ENCODE data around the gene RIN3. TPM values are rescaled to one million over a fixed set of nuclear protein-coding genes. Genes with fewer than 3 reads are reported as not detected.
"Not testable (repeated sequence)": the region's sequence is repeated elsewhere in the genome, so short reads cannot be mapped to it uniquely, and the experiment has no call there.

Gene RIN3
- total RNA-seq, 1 donor from 2014 or later, result 0.51 TPM

- DNase-seq (ENCODE audit: low read depth), result no peak
These were observed 15.0 kb downstream of the RIN3 start for GRCh38 chr14:92528486-92529100.

GRCh38 chr14:92529903-92530302, 16.3 kb downstream of the RIN3 start:
- no peak for DNase-seq (ENCODE audit: low read depth)

GRCh38 chr14:92531106-92531873, 17.7 kb downstream of the RIN3 start:
- DNase-seq (ENCODE audit: low read depth), result no peak

DNA sequence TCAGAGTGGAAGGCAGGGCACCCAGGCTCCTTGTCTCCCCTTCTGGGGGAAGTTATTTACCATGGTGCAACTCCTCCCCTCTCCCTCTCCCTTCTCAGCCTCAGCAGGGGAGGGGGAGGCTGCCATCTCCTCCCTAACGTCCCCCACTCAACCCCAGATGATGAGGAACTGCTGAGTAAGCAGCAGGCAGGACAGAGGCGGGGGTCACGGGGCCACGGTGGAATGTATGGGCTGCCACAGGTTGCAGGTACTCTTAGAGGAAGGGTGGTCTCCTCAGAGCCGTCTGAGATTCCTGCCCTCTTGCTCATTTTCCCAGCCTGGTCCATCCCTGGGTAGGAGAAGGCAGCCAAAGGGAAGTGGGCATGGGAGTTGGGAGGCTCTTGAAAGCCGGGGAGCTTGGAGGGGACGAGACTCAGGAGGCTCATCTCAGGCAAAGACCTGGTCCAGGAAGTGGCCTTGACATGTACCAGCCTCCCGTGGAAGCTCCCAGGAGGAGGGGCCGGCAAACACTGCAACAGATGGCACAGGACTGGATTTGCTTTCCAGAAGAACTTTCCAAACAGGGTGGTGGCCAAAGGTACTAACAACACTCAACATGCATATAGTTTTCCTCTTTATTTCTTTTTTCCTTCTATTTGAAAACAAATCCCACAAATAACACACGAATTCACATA, 19.0 kb downstream of the RIN3 start:
- no peak for DNase-seq (ENCODE audit: low read depth)

GRCh38 chr14:92534932-92535643, 21.5 kb downstream of the RIN3 start:
- no peak for DNase-seq (ENCODE audit: low read depth)

DNA sequence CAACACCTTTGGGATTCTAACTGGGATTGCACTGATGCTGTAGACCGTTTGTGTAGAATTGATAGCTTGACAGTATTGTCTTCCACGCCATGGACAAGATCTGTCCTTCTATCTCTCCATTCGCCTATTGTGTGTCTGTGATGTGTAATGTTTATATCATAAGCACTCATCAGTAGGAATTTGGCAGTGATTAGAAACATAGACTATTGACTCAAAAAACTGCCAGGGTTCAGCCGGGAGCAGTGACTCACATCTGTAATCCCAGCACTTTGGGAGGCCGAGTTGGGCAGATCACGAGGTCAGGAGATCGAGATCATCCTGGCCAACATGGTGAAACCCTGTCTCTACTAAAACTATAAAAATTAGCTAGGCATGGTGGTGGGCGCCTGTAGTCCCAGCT, 22.6 kb downstream of the RIN3 start:
- not testable (repeated sequence) for DNase-seq (ENCODE audit: low read depth)

DNA sequence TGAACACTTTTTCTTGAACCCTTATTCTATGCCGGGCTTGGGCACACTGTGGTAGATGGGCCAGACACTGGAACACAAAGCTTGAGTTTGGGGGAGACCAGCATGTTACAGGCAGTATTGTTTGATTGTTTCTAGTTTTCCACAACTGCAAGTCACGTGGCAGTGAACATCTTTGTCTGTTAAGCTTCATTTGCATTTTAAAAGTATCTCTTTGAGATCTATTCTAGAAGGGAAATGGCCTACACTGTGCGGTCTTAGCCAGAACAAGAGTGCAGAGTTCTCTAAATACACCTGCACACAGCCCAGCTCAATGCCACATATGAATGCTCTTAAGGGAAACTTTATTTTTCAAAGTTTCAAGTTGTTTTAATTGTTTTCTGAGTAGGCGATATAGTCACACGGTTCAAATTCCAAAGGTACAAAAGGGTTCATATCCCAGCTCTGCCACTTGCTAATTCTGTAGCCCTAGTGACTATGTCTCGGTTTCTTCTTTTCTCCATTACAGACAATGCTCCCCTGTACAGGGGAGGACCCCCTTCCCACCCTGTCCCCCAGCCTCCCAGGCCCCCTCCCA, 24.9 kb downstream of the RIN3 start:
- DNase-seq (ENCODE audit: low read depth), result no peak

DNA sequence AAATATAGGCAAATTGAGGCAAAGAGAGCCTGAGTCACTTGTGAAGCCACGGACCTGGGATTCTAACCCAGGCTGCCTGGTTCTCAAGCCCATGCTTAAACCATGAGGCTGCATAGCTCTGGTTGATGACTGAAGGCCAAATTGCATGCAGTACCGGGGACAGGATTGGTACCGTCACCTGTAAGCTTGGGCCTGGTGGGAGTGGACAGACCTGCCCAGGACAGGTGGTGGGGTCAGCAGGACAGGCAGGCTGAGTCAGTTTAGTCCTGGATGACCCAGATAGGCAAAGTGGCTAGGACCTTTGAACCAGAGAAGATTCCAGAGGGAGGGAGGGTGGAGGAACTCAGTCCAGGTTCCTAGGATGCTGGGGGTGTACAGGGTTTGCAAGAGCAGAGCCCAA, 25.8 kb downstream of the RIN3 start:
- DNase-seq (ENCODE audit: low read depth), result no peak

DNA sequence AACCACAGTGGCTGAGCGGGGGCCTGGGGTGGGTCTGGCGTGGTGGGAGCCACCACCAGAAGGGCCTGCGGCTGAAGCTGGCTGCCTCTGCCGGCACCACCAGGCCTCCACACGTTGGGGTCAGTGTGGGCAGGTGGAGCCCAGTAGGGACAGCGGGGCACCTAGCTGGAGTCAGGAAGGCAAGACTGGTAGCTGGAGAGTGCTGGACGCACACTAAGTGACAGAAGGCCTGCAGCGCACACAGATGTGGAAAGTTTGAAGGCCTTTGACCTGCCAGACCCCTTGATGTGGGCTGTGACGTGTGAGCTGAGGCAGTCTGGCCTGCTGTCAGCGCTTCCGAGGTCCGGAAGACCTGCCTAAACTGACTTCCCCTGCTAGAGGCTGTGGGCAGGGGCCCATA, 26.3 kb downstream of the RIN3 start:
- DNase-seq (ENCODE audit: low read depth), result no peak

DNA sequence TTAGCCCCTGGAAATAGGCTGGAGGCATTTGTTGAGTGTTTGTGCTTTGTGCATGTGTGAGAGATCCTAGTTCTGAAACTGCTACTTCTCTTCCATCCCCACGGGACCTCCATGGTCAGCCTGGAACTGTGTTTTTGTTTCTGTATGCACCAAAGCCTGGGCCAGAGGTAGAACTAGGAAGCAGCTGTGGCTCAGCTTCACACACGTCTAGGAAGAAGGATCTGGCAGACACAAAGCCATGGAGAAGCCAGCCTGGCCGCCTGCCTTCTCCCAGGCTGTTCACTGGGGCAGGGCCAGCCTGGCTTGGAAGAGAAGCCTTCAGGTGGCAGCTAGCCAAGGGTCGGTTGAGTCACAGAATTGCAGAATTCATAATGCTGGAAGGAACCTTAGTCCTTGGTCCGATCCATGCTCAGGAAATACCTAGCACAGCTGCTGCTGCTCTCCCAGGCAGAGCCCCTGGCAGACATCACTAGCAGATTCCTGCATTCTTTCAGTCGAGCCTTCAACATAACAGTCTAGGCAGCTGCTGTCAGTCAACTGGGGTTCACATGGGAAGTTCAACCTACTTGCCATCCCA, 27.0 kb downstream of the RIN3 start:
- peak; percentile 95 for DNase-seq (ENCODE audit: low read depth)

- no peak for DNase-seq (ENCODE audit: low read depth)
These were observed 29.4 kb downstream of the RIN3 start for GRCh38 chr14:92542766-92543554.

- peak; percentile 56 for DNase-seq (ENCODE audit: low read depth)
These were observed 30.6 kb downstream of the RIN3 start for GRCh38 chr14:92544051-92544720.

GRCh38 chr14:92546347-92547053, 32.9 kb downstream of the RIN3 start:
- DNase-seq (ENCODE audit: low read depth), result peak; percentile 33

- DNase-seq (ENCODE audit: low read depth), result no peak
These were observed 35.7 kb downstream of the RIN3 start for GRCh38 chr14:92549105-92549858.

- DNase-seq (ENCODE audit: low read depth), result peak; percentile 49
These were observed 36.3 kb downstream of the RIN3 start for GRCh38 chr14:92549859-92550230.

- peak; percentile 41 for DNase-seq (ENCODE audit: low read depth)
These were observed 37.7 kb downstream of the RIN3 start for GRCh38 chr14:92551044-92551841.

DNA sequence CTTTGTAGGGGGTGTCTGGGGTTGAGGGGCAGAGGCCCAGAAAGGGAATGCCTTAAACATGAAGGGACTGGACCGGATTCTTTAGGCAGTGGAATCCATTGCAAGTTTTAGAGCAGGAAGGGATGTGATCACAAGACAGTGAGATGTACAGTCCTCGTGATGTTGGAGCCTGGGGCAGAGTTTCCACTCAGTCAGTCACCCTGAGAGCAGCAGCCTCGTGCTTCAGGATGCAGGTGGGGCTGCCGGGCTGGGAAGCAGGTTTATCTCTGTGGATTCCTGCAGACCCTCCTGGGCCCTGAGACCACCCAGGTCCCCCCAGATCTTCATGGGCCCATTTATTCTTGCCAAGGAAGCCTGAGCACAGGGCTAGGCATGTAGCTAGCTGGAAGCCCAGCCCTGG, 38.5 kb downstream of the RIN3 start:
- no peak for DNase-seq (ENCODE audit: low read depth)

All from myocyte (in vitro differentiated cells).